ENCODE data around the gene UPK1A.
"Not testable (repeated sequence)": the region's sequence is repeated elsewhere in the genome, so short reads cannot be mapped to it uniquely, and the experiment has no call there.

Gene UPK1A

GRCh38 chr19:35716801-35717664 is 50.7 kb downstream of the UPK1A start:
- Mint-ChIP-seq H3K4me1 (peaks cover 63% of the 10 kb centered on the region), H3K27me3 (no peaks in the 10 kb centered on the region), H3K36me3 (peaks cover 5% of the 10 kb centered on the region), H3K9me3 (no peaks in the 10 kb centered on the region), H3K4me3 (peak overlapping the region; percentile 99), H3K27ac (peak overlapping the region; percentile 97)

- no peaks in the 10 kb centered on the region for H3K9me3 Mint-ChIP-seq
- peak within 1 kb of the TSS; percentile 97 for H3K27ac Mint-ChIP-seq
- no peaks in the 10 kb centered on the region for H3K27me3 Mint-ChIP-seq
- H3K36me3 Mint-ChIP-seq = peaks cover 5% of the 10 kb centered on the region
- H3K4me1 Mint-ChIP-seq = peaks cover 55% of the 10 kb centered on the region
- peak within 1 kb of the TSS; percentile 99 for H3K4me3 Mint-ChIP-seq
Observed at GRCh38 chr19:35717665-35718344, 51.5 kb downstream of the UPK1A start, which contains the start of gene KMT2B. TSS of gene KMT2B (plus strand) at chr19:35718003. CDS start at chr19:35718019, 16 bp downstream.

- Mint-ChIP-seq H3K9me3 (no peaks in the 10 kb centered on the region), H3K4me3 (peak overlapping the region; percentile 90), H3K27me3 (no peaks in the 10 kb centered on the region), H3K27ac (peak overlapping the region; percentile 91), H3K4me1 (peaks cover 48% of the 10 kb centered on the region), H3K36me3 (peaks cover 5% of the 10 kb centered on the region)
Observed at GRCh38 chr19:35718345-35719041, 52.2 kb downstream of the UPK1A start.

- Mint-ChIP-seq H3K36me3 (peaks cover 6% of the 10 kb centered on the region), H3K4me1 (peaks cover 41% of the 10 kb centered on the region), H3K27me3 (no peaks in the 10 kb centered on the region), H3K27ac (peak overlapping the region; percentile 76), H3K9me3 (no peaks in the 10 kb centered on the region), H3K4me3 (peak overlapping the region; percentile 90)
Observed at GRCh38 chr19:35719402-35720162, 53.3 kb downstream of the UPK1A start.

- H3K36me3 Mint-ChIP-seq = peaks cover 6% of the 10 kb centered on the region
- H3K4me1 Mint-ChIP-seq = peaks cover 36% of the 10 kb centered on the region
- peak overlapping the region; percentile 27 for H3K4me3 Mint-ChIP-seq
- H3K27ac Mint-ChIP-seq = peak overlapping the region; percentile 57
- H3K9me3 Mint-ChIP-seq = no peaks in the 10 kb centered on the region
- no peaks in the 10 kb centered on the region for H3K27me3 Mint-ChIP-seq
Observed at GRCh38 chr19:35720163-35720524, 53.8 kb downstream of the UPK1A start.

- Mint-ChIP-seq H3K4me3 (no peak overlapping the region), H3K27ac (no peak overlapping the region), H3K4me1 (peaks cover 34% of the 10 kb centered on the region), H3K27me3 (no peaks in the 10 kb centered on the region), H3K36me3 (peaks cover 6% of the 10 kb centered on the region), H3K9me3 (no peaks in the 10 kb centered on the region)
Observed at GRCh38 chr19:35720648-35721047, 54.3 kb downstream of the UPK1A start.

GRCh38 chr19:35721374-35721773 is 55.1 kb downstream of the UPK1A start:
- Mint-ChIP-seq H3K4me1 (peaks cover 26% of the 10 kb centered on the region), H3K36me3 (peaks cover 6% of the 10 kb centered on the region), H3K27ac (no peak overlapping the region), H3K27me3 (no peaks in the 10 kb centered on the region), H3K9me3 (no peaks in the 10 kb centered on the region), H3K4me3 (no peak overlapping the region)

GRCh38 chr19:35722461-35722860 is 56.1 kb downstream of the UPK1A start:
- Mint-ChIP-seq H3K36me3 (peaks cover 6% of the 10 kb centered on the region), H3K27me3 (no peaks in the 10 kb centered on the region), H3K9me3 (no peaks in the 10 kb centered on the region), H3K4me3 (no peak overlapping the region), H3K27ac (no peak overlapping the region), H3K4me1 (peaks cover 22% of the 10 kb centered on the region)

- H3K27ac Mint-ChIP-seq = no peak overlapping the region
- H3K27me3 Mint-ChIP-seq = no peaks in the 10 kb centered on the region
- H3K4me3 Mint-ChIP-seq = no peak overlapping the region
- H3K4me1 Mint-ChIP-seq = peaks cover 22% of the 10 kb centered on the region
- peaks cover 6% of the 10 kb centered on the region for H3K36me3 Mint-ChIP-seq
- H3K9me3 Mint-ChIP-seq = no peaks in the 10 kb centered on the region
Observed at GRCh38 chr19:35722897-35723296, 56.6 kb downstream of the UPK1A start.

GRCh38 chr19:35723671-35724070 is 57.4 kb downstream of the UPK1A start:
- Mint-ChIP-seq H3K4me3 (no peak overlapping the region), H3K4me1 (peaks cover 22% of the 10 kb centered on the region), H3K27me3 (no peaks in the 10 kb centered on the region), H3K9me3 (no peaks in the 10 kb centered on the region), H3K36me3 (peaks cover 8% of the 10 kb centered on the region), H3K27ac (no peak overlapping the region)

- Mint-ChIP-seq H3K4me1 (peaks cover 20% of the 10 kb centered on the region), H3K27ac (peak overlapping the region; percentile 41)
- not testable (repeated sequence) for H3K9me3 Mint-ChIP-seq, H3K27me3 Mint-ChIP-seq, H3K4me3 Mint-ChIP-seq, H3K36me3 Mint-ChIP-seq
Observed at GRCh38 chr19:35724132-35724531, 57.8 kb downstream of the UPK1A start.

- peak overlapping the region; percentile 41 for H3K27ac Mint-ChIP-seq
- no peaks in the 10 kb centered on the region for H3K27me3 Mint-ChIP-seq
- H3K4me3 Mint-ChIP-seq = no peak overlapping the region
- peaks cover 15% of the 10 kb centered on the region for H3K4me1 Mint-ChIP-seq
- peaks cover 8% of the 10 kb centered on the region for H3K36me3 Mint-ChIP-seq
- H3K9me3 Mint-ChIP-seq = no peaks in the 10 kb centered on the region
Observed at GRCh38 chr19:35724560-35724959, 58.2 kb downstream of the UPK1A start.

GRCh38 chr19:35725216-35725861 is 59.0 kb downstream of the UPK1A start:
- Mint-ChIP-seq H3K9me3 (no peaks in the 10 kb centered on the region), H3K27ac (no peak overlapping the region), H3K4me3 (no peak overlapping the region), H3K4me1 (peaks cover 11% of the 10 kb centered on the region), H3K36me3 (peaks cover 8% of the 10 kb centered on the region), H3K27me3 (no peaks in the 10 kb centered on the region)

GRCh38 chr19:35727053-35727955 is 61.0 kb downstream of the UPK1A start:
- Mint-ChIP-seq H3K4me3 (no peak overlapping the region), H3K36me3 (peaks cover 17% of the 10 kb centered on the region), H3K27me3 (no peaks in the 10 kb centered on the region), H3K9me3 (no peaks in the 10 kb centered on the region), H3K4me1 (peaks cover 4% of the 10 kb centered on the region), H3K27ac (no peak overlapping the region)

All from activated naive CD4-positive, alpha-beta T cell treated with anti-CD3 and anti-CD28 coated beads, Interleukin-2, amount 50 U/mL, for 24 hours (primary cell).